GM12892 (cell line): Measurements from ENCODE around the gene KIAA0513.

Experiments used
- DNase-seq: peaks from one replicate; pipeline ENCODE4 v3.0.0; 2011; ENCODE audit not compliant: insufficient read length
- FAIRE-seq: peaks from 2 replicates; lab custom pipeline; 2011; peaks lifted over from hg19 to GRCh38; lab: Jason Lieb, UNC
- POLR2A ChIP-seq: IDR thresholded peaks from 2 replicates; pipeline ENCODE4 v1.6.1; 2011; ENCODE audit warnings: low read depth, low read length, control low read depth
- POLR2AphosphoS5 ChIP-seq: IDR thresholded peaks from 2 replicates; pipeline ENCODE4 v1.6.1; 2011; ENCODE audit warnings: low read depth, low read length, control low read depth
- TAF1 ChIP-seq: IDR thresholded peaks from 2 replicates; pipeline ENCODE4 v1.6.1; 2011; ENCODE audit warnings: low read depth, mild to moderate bottlenecking, control low read depth, low read length, borderline replicate concordance

The KIAA0513 gene

DNA sequence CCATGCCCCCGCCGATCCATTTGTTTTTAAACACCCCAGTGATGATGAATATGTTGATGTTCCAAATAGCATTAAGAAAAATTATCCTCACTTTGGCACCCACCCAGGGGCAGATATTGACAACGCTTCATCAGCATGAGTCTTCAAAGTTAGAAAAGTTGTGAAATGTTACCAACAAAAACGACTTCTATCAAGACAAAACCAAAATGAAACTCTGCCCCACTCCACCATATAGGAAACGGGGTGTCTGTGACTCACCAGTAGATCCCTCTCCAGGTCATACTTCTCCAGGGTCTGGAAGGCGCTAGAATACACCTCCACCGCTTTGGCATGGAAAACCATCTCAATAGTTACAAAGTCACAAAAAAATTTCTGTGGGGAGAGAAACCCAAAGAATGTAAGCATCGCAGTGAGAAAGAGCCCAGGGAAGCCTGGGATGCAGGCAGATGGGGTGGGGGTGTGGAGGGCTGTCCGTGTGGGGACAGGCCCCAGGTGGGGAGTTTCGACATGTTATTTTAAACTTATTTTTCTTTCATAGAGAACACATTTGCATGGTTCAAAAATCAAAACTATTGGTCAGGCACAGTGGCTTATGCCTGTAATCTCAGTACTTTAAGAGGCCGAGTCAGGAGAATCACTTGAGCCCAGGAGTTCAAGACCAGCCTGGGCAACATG, 74.5 kb downstream of the KIAA0513 start:
- no peak for FAIRE-seq
- DNase-seq, result no peak
- no peak for TF ChIP-seq POLR2A
- TF ChIP-seq POLR2AphosphoS5, result no peak
- no peak for TF ChIP-seq TAF1

- FAIRE-seq (peak; percentile 81), DNase-seq (no peak)
- TF ChIP-seq TAF1 (no peak), POLR2A (no peak), POLR2AphosphoS5 (no peak)
Measured at GRCh38 chr16:85103114-85104079, 75.8 kb downstream of the KIAA0513 start.

DNA sequence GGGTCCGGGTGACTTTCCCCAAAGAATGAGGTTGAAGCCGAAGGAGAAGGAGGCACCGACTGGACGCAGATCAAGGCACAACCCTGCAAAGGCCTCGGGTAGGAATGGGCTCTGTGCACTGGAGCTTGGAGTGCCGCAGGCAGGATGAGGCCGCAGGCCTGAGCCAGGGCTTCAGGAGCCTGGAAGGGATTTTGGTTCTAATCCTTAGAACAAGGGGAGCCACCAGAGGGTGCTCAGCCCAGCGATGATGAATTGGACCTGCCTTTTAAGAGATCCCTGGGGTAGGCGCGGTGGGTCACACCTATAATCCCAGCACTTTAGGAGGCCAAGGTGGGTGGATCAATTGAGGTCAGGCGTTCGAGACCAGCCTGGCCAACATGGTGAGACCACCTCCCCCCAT, 76.6 kb downstream of the KIAA0513 start:
- TF ChIP-seq POLR2A, result no peak
- TF ChIP-seq TAF1, result no peak
- no peak for TF ChIP-seq POLR2AphosphoS5
- DNase-seq, result no peak
- no peak for FAIRE-seq

- no peak for TF ChIP-seq POLR2A
- no peak for TF ChIP-seq TAF1
- TF ChIP-seq POLR2AphosphoS5, result no peak
- DNase-seq, result no peak
- FAIRE-seq, result no peak
Measured at GRCh38 chr16:85104821-85105391, 77.3 kb downstream of the KIAA0513 start.

- TF ChIP-seq TAF1 (no peak), POLR2A (no peak), POLR2AphosphoS5 (no peak)
- FAIRE-seq (peak; percentile 27), DNase-seq (no peak)
Measured at GRCh38 chr16:85105475-85105874, 77.9 kb downstream of the KIAA0513 start.

DNA sequence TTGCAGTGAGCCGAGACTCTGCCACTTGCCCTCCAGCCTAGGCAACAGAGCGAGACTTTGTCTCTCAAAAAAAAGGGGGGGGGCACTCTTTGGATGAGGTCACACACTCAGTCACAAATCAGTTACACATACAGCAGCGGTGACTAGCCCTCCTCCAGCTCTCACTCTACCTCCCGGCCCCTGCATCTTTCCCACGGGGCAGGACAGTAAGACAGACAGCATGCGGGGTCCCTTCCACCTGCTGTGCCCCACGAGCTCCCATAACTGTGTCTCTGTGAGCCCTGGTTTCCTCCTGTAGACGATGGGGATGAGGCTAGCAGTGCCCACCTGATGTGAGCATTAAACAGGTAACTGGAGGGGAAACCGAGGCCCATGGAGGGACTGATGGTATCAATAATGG, 79.5 kb downstream of the KIAA0513 start:
- TF ChIP-seq POLR2AphosphoS5, result no peak
- TF ChIP-seq TAF1, result no peak
- no peak for TF ChIP-seq POLR2A
- FAIRE-seq (no peak), DNase-seq (no peak)

DNA sequence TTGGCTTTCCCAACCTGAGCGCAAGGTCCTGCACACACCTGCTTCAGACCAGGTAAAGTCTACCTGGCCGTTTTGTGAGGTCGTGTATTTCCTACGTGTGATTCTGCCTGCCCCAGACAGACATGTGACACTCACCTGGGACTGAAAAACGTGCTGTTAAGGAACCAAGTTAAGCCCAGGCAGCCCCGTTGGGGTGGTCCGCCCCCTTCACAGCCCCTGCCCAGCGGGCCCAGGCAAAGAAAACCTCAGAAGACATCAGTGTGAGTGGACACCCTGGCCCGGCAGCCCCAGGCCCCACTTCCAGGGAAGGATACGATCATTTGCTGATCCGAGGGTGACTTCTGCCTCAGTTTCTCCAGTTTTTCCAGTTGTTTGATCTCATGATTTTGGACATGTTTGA, 79.9 kb downstream of the KIAA0513 start:
- DNase-seq (no peak), FAIRE-seq (no peak)
- no peak for TF ChIP-seq POLR2A
- no peak for TF ChIP-seq TAF1
- TF ChIP-seq POLR2AphosphoS5, result no peak

GRCh38 chr16:85110105-85110504, 82.5 kb downstream of the KIAA0513 start:
- no peak for DNase-seq
- no peak for FAIRE-seq
- TF ChIP-seq POLR2AphosphoS5 (no peak), TAF1 (no peak), POLR2A (no peak)

GRCh38 chr16:85111184-85111583, 83.6 kb downstream of the KIAA0513 start:
- DNase-seq (no peak), FAIRE-seq (no peak)
- TF ChIP-seq TAF1 (no peak), POLR2AphosphoS5 (no peak), POLR2A (no peak)

DNA sequence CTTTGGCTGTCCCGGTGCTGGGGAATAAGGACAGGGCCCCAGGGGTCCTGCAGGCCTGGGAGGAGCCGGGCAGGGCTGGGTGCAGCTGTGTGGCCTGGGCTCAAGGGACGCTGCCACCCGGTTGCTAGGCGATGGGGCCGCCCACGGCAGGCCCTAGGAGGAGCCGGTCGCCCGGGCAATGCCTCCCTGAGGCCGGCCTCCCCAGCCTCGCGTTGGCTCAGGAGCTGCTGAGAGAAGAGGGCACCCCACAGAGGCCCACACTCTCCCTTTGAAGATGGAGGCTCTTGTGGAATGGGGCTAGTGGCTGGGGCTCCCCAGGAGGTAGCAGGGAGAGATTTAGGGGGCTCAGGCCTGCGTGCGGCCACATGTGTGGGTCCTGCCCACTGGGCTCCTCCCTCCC, 84.8 kb downstream of the KIAA0513 start, which contains the start of gene CIBAR2:
Gene CIBAR2 (minus strand): TSS at position 109 of the 400 bp plus-strand sequence. CDS start 120 bp downstream, outside the sequence.
- no peak for DNase-seq
- no peak for FAIRE-seq
- TF ChIP-seq POLR2A (no peak), POLR2AphosphoS5 (no peak), TAF1 (no peak)

DNA sequence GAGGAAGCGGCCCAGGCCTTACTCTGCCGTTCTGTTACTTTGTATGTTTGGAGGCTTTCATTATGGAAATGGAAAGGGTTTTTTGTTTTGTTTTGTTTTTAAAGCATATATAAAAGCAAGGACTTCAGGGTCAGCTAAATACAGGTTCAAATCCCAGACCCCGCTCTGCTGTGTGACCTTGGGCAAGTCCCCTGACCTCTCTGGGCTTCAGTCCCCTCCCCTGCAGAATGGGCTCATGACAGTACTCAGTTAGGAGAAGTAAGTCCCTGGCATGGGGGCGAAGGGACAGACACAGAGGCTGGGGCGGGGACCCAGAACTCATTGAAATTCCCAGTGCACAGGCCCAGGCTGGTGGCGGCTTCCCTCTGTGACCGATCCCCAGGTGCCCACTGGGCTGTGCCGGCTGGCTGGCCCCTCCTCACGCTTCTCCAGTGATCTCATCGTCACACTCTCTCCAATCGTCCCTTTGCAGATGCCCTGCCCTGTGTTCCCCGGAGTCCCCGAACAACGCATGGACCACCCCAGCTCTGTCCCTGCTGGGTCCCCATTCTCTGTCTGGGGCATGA, 85.7 kb downstream of the KIAA0513 start:
- DNase-seq (no peak), FAIRE-seq (no peak)
- no peak for TF ChIP-seq POLR2AphosphoS5
- no peak for TF ChIP-seq TAF1
